K562 (cell line): ENCODE results near the gene IL17RC. TPM values are rescaled to one million over a fixed set of nuclear protein-coding genes. Genes with fewer than 3 reads are reported as not detected.
A peak's percentile ranks its signal among the peaks of the same experiment; 100 is the strongest.

Experiments used
- ATF7 ChIP-seq: fragments of 450-650 bp; IDR thresholded peaks from 2 replicates; pipeline ENCODE4 v1.7.1; 2014; ENCODE audit warnings: mild to moderate bottlenecking, moderate library complexity
- BHLHE40 ChIP-seq: IDR thresholded peaks from 2 replicates; pipeline ENCODE4 v1.6.1; 2011; ENCODE audit warnings: low read length, improper control_type of control experiment
- L3MBTL2 ChIP-seq: fragments of 450-650 bp; IDR thresholded peaks from 2 replicates; pipeline ENCODE4 v1.6.1; 2016; ENCODE audit warnings: mild to moderate bottlenecking, moderate library complexity
- NFE2 ChIP-seq: IDR thresholded peaks from 2 replicates; pipeline ENCODE4 v1.6.1; 2014; ENCODE audit warnings: antibody characterized with exemption, low read depth
- NFIX ChIP-seq: fragments of 250-450 bp; sonication (Bioruptor Pico); IDR thresholded peaks from 2 replicates; pipeline ENCODE4 v1.4.0; 2020; ENCODE audit warnings: low read depth, mild to moderate bottlenecking, moderate library complexity
- PHF8 ChIP-seq: fragments of 200-600 bp; sonication (generic); IDR thresholded peaks from 2 replicates; pipeline ENCODE4 v1.6.1; 2012; ENCODE audit warnings: mixed run types, mild to moderate bottlenecking, inconsistent platforms, low read length, moderate library complexity, borderline replicate concordance
- REST ChIP-seq, 2 experiments: fragments of 450-650 bp; formaldehyde crosslinking in 1 of 2; IDR thresholded peaks; 2 replicates each; pipeline versions ENCODE4 v1.4.0 to v1.6.1; 2014 to 2020; ENCODE audit warnings: mild to moderate bottlenecking in 2 of 2, borderline replicate concordance in 1 of 2, low read depth in 1 of 2
- ZNF184 ChIP-seq: sonication (generic); formaldehyde crosslinking; IDR thresholded peaks from 2 replicates; pipeline ENCODE4 v1.5.0; 2020; ENCODE audit warnings: missing genetic modification reagents
- polyA plus RNA-seq, 8 experiments: library from polyadenylated mRNA; depleted of rRNA in 4 of 8; stranded (reverse) in 5 of 8; unstranded in 3 of 8; fragments of >200 nt; fragmentation: Nextera tagmentation in 2 of 8; fragmentation: Illumina TruSeq in 1 of 8; extraction: Ambion mirVana in 2 of 8; extraction: Trizol in 1 of 8; gene quantifications; 2 replicates each; pipeline versions ENCODE4 v1.2.1 to v1.2.3, GENCODE V29; 2011 to 2014; ENCODE audit warnings: inconsistent platforms in 1 of 8, missing spikeins in 1 of 8
- total RNA-seq, 7 experiments: library from RNA; depleted of rRNA in 6 of 7; stranded (reverse); fragments of >200 nt in 6 of 7; fragmentation: Illumina TruSeq in 2 of 7; extraction: Trizol in 2 of 7; gene quantifications; 2 replicates each; pipeline versions ENCODE4 v1.2.1 to v1.2.3, GENCODE V29; 2011 to 2021; ENCODE audit warnings: low replicate concordance in 1 of 7
- TF ChIP-seq, protein P1 (sequence below): sonication (generic); formaldehyde crosslinking; IDR thresholded peaks from 2 replicates; pipeline ENCODE4 v1.8.0; 2022; ENCODE audit warnings: missing genetic modification reagents, mild to moderate bottlenecking, moderate library complexity, borderline replicate concordance
- TF ChIP-seq, protein P2 (sequence below): fragments of 450-650 bp; formaldehyde crosslinking; IDR thresholded peaks from 2 replicates; pipeline ENCODE4 v1.4.0; 2020; ENCODE audit warnings: mild to moderate bottlenecking, moderate library complexity
- TF ChIP-seq, protein P3 (sequence below): sonication (generic); formaldehyde crosslinking; IDR thresholded peaks from 2 replicates; pipeline ENCODE4 v1.8.0; 2022; ENCODE audit warnings: mild to moderate bottlenecking, missing genetic modification reagents

Gene IL17RC
- total and polyA plus RNA-seq, 9 of the 15 experiments (the other 6 are each of a cell fraction or from before 2014, with no cell fraction given) = 0.15 to 11.4 (median 7.1) TPM; not detected in 1

DNA sequence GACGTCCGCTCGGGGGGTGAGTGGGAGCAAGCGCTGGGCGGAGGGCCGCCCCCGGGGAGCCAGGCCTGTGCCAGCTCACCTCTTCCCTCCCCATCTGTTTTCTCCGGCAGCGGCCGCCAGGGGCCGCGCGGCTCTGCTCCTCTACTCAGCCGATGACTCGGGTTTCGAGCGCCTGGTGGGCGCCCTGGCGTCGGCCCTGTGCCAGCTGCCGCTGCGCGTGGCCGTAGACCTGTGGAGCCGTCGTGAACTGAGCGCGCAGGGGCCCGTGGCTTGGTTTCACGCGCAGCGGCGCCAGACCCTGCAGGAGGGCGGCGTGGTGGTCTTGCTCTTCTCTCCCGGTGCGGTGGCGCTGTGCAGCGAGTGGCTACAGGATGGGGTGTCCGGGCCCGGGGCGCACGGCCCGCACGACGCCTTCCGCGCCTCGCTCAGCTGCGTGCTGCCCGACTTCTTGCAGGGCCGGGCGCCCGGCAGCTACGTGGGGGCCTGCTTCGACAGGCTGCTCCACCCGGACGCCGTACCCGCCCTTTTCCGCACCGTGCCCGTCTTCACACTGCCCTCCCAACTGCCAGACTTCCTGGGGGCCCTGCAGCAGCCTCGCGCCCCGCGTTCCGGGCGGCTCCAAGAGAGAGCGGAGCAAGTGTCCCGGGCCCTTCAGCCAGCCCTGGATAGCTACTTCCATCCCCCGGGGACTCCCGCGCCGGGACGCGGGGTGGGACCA, 16.1 kb downstream of the IL17RC start (continued):
- TF ChIP-seq REST (IDR thresholded peaks at IDR 0.05; ENCODE audit: borderline replicate concordance) = peak; percentile 76
- no peak for TF ChIP-seq REST (CRISPR knock-in tag; IDR thresholded peaks at IDR 0.05; ENCODE audit: low read depth)
- peak; percentile 37 for TF ChIP-seq ATF7
- TF ChIP-seq BHLHE40 = peak; percentile 11; the same call in 1 of the 2 replicates
- peak; percentile 55; the same call in 1 of the 2 replicates for TF ChIP-seq PHF8
- peak; percentile 94 for TF ChIP-seq L3MBTL2
- TF ChIP-seq, protein P1, sequence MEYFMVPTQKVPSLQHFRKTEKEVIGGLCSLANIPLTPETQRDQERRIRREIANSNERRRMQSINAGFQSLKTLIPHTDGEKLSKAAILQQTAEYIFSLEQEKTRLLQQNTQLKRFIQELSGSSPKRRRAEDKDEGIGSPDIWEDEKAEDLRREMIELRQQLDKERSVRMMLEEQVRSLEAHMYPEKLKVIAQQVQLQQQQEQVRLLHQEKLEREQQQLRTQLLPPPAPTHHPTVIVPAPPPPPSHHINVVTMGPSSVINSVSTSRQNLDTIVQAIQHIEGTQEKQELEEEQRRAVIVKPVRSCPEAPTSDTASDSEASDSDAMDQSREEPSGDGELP (CRISPR knock-in tag) = peak; percentile 91
- TF ChIP-seq, protein P2, sequence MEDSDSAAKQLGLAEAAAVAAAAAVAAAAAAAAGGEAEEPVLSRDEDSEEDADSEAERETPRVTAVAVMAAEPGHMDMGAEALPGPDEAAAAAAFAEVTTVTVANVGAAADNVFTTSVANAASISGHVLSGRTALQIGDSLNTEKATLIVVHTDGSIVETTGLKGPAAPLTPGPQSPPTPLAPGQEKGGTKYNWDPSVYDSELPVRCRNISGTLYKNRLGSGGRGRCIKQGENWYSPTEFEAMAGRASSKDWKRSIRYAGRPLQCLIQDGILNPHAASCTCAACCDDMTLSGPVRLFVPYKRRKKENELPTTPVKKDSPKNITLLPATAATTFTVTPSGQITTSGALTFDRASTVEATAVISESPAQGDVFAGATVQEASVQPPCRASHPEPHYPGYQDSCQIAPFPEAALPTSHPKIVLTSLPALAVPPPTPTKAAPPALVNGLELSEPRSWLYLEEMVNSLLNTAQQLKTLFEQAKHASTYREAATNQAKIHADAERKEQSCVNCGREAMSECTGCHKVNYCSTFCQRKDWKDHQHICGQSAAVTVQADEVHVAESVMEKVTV (CRISPR knock-in tag) = peak; percentile 52
- TF ChIP-seq, protein P3, sequence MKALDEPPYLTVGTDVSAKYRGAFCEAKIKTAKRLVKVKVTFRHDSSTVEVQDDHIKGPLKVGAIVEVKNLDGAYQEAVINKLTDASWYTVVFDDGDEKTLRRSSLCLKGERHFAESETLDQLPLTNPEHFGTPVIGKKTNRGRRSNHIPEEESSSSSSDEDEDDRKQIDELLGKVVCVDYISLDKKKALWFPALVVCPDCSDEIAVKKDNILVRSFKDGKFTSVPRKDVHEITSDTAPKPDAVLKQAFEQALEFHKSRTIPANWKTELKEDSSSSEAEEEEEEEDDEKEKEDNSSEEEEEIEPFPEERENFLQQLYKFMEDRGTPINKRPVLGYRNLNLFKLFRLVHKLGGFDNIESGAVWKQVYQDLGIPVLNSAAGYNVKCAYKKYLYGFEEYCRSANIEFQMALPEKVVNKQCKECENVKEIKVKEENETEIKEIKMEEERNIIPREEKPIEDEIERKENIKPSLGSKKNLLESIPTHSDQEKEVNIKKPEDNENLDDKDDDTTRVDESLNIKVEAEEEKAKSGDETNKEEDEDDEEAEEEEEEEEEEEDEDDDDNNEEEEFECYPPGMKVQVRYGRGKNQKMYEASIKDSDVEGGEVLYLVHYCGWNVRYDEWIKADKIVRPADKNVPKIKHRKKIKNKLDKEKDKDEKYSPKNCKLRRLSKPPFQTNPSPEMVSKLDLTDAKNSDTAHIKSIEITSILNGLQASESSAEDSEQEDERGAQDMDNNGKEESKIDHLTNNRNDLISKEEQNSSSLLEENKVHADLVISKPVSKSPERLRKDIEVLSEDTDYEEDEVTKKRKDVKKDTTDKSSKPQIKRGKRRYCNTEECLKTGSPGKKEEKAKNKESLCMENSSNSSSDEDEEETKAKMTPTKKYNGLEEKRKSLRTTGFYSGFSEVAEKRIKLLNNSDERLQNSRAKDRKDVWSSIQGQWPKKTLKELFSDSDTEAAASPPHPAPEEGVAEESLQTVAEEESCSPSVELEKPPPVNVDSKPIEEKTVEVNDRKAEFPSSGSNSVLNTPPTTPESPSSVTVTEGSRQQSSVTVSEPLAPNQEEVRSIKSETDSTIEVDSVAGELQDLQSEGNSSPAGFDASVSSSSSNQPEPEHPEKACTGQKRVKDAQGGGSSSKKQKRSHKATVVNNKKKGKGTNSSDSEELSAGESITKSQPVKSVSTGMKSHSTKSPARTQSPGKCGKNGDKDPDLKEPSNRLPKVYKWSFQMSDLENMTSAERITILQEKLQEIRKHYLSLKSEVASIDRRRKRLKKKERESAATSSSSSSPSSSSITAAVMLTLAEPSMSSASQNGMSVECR = peak; percentile 91
- TF ChIP-seq NFE2 = peak; percentile 41; the same call in 1 of the 2 replicates
- TF ChIP-seq NFIX = peak; percentile 26; the same call in 1 of the 2 replicates
- TF ChIP-seq ZNF184 = no peak
